ENCODE data around the gene PTF1A. TPM values are rescaled to one million over a fixed set of nuclear protein-coding genes. Genes with fewer than 3 reads are reported as not detected.

The PTF1A gene
- total RNA-seq, 4 donors from 2014 or later, result not detected

- TF ChIP-seq, protein P1, sequence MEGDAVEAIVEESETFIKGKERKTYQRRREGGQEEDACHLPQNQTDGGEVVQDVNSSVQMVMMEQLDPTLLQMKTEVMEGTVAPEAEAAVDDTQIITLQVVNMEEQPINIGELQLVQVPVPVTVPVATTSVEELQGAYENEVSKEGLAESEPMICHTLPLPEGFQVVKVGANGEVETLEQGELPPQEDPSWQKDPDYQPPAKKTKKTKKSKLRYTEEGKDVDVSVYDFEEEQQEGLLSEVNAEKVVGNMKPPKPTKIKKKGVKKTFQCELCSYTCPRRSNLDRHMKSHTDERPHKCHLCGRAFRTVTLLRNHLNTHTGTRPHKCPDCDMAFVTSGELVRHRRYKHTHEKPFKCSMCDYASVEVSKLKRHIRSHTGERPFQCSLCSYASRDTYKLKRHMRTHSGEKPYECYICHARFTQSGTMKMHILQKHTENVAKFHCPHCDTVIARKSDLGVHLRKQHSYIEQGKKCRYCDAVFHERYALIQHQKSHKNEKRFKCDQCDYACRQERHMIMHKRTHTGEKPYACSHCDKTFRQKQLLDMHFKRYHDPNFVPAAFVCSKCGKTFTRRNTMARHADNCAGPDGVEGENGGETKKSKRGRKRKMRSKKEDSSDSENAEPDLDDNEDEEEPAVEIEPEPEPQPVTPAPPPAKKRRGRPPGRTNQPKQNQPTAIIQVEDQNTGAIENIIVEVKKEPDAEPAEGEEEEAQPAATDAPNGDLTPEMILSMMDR (IDR thresholded peaks at IDR 0.05; ENCODE audit: low read depth), result no peak
These were observed 14.0 kb downstream of the PTF1A start for GRCh38 chr10:23205972-23206642.

DNA sequence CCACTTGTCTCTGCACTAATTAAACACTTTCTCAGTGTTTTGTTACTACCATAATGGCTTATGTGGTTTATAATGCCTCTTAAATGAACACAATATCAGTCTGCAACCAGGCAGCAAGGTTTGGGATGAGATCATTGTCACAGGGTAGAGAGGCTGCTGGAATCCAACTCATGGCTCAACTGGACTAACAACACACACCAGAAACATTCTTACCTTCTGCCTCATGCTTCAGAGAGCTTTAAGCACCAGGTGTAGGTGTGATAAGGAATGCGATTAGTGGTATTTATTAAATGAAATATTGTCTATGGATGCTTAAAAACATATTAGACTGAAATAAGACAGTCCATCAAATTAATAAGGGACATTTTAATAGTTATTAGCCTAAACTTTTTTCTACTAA lies 25.4 kb downstream of the PTF1A start:
- TF ChIP-seq, protein P1 (IDR thresholded peaks at IDR 0.05; ENCODE audit: low read depth), result no peak

DNA sequence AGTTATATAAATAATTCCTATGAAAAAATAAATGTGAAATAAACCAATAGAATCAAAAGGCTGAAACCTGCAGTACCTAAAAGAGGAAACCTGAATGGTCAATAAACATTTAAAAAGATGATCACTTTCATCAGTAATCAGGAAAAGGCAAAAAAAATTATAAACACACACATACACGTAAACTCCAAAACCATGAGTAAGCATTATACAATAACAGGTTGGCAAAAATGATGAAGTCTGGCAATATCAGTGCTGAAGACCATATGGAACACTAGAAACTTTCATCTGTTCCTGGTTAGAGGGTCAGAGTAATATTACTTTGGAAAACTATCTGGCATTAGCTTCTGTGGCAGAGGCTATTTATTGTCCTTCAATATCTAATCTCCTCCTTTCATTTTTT lies 38.5 kb downstream of the PTF1A start:
- TF ChIP-seq, protein P1 (IDR thresholded peaks at IDR 0.05; ENCODE audit: low read depth), result no peak

DNA sequence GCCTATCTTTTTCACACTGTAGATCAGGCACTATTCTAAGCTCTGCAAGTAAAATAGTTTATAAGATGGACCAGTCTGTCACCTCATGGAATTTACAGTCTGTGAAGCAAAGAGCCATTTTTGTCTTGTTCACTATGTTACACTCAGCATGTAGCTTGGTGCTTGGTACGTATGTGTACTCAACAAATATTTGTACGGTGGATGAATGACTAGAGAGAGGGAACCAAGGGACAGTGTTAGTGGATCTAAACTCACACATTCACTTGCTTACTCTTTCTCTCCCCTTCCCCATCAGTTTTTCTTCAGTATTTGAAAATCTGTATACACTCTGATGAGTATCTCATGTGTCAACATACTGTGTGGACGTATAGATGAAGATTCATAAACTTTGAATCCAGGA lies 45.9 kb downstream of the PTF1A start:
- TF ChIP-seq, protein P1 (IDR thresholded peaks at IDR 0.05; ENCODE audit: low read depth), result no peak

Small RNA genes lying within 50 kb of the gene (small RNA-seq; reads per million reads assigned to genes)
- not detected for gene RF00561

Other genes with a start within 250 kb of the PTF1A start
- gene MSRB2, start 96.7 kb upstream of the PTF1A start, total RNA-seq, result 10 to 100 TPM; 15.1 to 26.4 (median 16.6) TPM
- gene C10orf67, start 152.5 kb downstream of the PTF1A start, total RNA-seq, result not detected
- 10 to 100 TPM; 13.8 to 17.2 (median 16.2) TPM for gene OTUD1, start 246.8 kb downstream of the PTF1A start, total RNA-seq

Measured in subcutaneous adipose tissue (tissue), 4 donors.